A549 treated with DMSO at 1 μM for 4 hours (cell line): ENCODE results near the gene TP73. TPM values are rescaled to one million over a fixed set of nuclear protein-coding genes. Genes with fewer than 3 reads are reported as not detected.

Experiments used
- total RNA-seq: library from RNA; stranded (reverse); fragments of 200-300 nt; extraction: Qiagen RNA extraction; gene quantifications from 5 replicates; pipeline ENCODE4 v1.2.3, GENCODE V29; 2022; ENCODE audit warnings: low read depth

Gene TP73
- total RNA-seq, result 0.37 to 0.63 TPM (median 0.58 TPM) in 5 replicates

DNA sequence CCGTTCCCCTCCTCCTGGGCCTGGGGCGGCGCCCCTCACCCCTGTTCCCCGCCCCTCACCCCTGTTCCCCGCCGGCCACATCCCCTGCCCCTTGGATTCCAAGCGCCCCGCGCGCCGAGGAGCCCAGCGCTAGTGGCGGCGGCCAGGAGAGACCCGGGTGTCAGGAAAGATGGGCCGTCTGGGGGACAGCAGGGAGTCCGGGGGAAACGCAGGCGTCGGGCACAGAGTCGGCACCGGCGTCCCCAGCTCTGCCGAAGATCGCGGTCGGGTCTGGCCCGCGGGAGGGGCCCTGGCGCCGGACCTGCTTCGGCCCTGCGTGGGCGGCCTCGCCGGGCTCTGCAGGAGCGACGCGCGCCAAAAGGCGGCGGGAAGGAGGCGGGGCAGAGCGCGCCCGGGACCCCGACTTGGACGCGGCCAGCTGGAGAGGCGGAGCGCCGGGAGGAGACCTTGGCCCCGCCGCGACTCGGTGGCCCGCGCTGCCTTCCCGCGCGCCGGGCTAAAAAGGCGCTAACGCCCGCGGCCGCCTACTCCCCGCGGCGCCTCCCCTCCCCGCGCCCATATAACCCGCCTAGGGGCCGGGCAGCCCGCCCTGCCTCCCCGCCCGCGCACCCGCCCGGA is at the start of gene TP73:
TP73 (plus strand) TSS at position 587 of the 618 bp plus-strand sequence. CDS start 29,850 bp downstream, outside the sequence.

DNA sequence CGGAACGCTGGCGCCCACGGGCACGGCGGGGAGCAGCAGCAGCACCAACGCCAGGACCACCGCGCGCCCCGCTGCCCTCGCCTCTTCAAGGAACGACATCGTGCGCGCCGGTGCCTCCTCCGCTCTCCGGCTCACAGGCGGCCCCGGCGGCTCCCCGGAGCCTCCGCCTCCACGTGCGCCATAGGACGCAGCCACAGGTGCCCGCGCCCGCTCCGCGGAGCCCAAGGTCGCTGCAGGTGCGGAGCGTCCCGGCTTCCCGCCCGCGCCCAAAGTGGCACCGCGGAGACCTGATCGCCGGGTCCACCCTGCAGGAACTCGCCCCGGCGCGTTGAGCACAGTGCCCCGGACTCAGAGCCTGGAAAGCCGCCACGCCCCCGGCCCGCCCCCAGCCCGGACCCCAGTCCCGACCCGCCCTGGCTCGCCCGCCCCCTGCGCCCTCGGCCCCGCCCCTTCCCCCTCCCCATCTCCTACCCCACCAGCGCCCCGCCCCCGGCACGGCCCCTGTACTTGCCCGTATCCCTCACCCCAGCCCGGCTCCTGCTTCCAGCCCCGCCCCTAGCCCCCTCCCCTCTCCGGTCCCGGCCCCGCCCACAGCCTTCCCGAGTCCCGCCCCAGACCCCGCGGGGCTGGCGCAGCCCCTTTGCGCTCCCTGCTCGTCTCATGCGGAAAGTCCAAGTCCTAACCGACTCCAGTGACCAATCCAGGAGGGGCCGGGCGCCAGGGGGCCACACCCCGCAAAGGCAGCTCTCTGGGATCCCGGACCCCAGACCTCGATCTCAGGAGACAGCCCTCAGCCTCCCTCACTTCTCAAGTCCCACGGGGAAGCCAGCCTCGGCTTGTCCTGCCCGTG is 40.9 kb upstream of the TP73 start, which contains the start of gene MEGF6:
MEGF6 (minus strand) TSS at position 339 of the 850 bp plus-strand sequence; CDS start at position 99, 240 bp downstream.

DNA sequence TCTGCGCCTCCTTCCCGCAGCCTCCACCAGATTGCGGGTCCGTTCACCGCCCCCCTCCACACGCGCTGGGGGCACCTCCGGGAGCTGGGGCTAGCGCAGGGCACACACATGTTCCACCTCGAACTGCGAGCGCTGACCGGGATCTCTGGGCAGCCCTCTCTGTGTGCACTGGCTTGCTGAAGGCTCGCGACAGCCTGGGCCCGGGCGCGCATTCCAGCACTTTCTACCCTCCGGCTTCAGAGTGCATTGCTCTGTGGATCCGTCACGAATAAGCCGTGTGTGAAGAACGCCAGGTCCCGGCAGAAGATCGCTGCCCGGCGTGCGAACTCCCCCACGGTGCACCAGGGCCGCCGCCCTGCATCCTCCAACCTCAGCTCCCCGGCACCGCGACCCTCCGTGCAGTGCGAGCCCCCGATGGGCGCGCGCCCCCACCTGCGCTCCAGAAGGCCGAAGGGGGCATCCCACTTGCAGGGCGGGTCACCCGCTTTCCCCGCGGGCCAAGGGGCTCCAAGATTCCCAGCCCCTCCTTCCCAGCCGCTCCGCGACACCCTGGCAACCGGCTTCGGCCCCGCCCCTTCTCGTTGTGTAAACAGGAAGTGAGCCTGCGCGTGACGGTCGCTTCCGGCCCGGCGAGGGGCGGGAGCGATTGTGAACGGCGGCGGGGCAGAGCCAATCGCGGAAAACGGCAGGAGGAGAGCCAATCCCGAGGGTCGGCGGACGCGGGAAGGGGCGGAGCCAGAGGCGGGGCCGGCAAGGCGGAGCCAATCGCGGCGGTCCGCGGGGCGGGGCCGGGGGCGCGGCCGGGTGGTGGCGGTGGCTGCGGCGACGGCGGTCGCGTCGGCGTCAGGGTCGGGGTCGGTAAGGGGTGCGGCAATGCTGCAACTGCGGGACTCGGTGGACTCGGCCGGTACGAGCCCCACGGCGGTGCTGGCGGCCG is 27.8 kb upstream of the TP73 start, which contains the start of gene TPRG1L:
TPRG1L (plus strand) TSS at position 816 of the 937 bp plus-strand sequence; CDS start at position 874, 58 bp downstream.

DNA sequence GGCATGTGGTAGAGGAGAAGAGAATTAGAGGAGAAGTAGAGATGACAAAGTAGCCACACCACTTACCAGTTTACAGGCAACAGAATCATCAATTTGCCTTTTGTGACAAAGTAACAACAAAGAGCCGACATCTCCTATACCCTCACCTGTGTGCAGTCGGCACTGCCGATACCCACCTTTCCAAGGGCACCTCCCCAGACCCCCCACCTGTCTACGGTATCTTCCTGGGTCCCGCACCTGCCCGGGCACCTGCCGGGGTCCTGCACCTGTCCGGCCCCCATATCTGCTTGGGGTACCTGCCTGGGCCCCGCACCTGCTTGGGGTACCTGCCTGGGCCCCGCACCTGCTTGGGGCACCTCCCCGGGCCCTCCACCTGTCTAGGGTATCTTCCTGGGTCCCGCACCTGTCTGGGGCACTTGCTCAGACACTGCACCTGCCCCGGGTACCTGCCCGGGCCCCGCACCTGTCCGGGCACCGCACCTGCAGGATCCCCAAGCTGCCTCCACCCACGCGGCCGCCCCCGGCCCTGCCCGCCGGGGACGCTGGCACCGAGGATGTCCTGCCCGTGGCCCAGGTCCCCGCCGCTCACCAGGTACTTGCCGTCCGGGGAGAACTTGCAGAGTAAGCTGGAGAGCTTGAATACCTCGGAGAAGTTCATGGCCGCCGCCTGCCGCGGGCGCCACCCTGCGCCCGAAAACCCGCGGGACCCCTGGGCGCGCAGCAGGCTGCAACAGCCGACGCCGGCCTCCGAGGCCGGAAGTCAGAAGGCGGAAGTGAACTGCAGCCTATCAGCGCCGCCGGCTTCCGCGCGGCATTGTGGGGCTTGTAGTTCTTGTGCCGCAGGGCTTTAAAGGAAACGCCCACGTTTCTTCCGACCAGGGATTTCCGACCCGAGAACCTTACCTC is 2.7 kb upstream of the TP73 start, which contains the start of gene WRAP73:
WRAP73 (minus strand) TSS at position 762 of the 906 bp plus-strand sequence; CDS start at position 658, 104 bp downstream.

DNA sequence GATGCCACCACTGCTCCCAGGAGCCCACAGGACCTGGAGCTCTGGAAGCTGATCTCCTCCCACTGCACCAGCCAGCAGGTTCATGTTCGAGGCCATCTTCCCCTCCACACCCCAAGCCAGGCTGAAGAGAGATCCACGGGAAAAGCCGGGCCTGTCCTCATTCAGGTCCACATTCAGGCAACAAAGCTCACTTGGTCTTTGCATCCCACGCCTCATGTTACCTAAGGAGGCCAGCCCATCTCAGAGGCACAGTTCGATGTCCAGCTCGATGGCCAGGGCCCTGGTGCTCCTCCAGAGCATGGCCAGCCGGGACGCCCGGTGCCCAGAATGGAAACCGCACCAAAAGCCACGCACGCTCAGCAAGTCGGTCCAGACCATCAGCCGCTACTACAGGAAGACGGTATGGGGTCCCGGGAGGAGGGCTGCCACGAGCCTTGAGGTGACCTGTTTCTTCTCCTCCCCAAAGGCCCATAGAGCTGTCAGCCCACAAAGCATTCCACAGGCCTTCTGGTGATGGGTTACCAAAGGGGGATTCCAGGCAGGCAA is 100.2 kb downstream of the TP73 start, which contains the start of gene CCDC27:
CCDC27 (plus strand) TSS at position 51 of the 546 bp plus-strand sequence; CDS start at position 83, 32 bp downstream.

DNA sequence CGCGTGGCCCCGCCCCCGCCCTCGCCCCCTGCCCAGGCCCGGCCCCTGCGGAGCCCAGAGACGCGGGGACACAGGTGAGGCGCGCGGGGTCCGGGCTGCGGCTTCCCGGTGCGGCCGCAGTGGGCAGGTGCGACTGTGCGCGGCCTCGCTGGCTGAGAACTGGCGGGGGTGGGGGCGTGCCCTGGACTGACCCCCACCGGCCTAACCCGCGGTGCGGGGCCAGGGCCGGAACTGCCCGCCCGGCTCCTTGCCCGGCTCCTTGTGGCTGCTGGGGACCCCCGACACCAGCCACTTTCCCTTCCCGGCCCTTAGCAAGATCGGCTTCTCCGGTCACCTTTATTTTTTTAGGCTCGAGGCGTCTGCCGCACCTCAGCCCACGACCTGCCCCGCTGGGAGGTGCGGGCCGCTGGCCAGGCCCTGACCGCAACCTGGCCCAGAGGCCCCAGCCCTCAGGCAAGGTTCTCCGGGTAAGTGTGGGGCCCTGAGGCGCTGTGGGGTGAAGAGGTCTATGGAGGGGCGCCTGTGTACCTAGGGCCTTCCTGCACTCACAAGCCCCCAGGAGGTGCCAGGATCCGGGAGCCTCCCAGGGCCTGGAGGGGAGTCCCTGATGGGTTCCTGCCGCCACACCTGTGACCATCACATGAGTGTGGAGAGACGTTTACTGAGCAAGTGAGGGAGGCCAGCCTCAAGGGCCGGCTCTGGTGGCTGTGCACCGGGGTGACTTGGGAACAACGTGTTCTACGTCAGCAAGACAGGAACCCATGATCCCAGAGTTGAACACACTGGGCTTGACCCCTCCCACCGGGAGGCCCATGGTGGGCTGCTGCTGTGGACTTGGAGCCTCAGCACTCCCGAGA is 120.6 kb downstream of the TP73 start, which contains the start of gene SMIM1:
SMIM1 (plus strand) TSS at position 35 of the 857 bp plus-strand sequence. CDS start 2,625 bp downstream, outside the sequence.

Other genes with a start within 250 kb of the TP73 start
- gene ARHGEF16, start 197.9 kb upstream of the TP73 start, total RNA-seq, result 3.5 to 5.8 TPM (median 5.1 TPM) in 5 replicates
- 10.3 to 14.1 TPM (median 13.1 TPM) in 5 replicates for gene MEGF6, start 41.0 kb upstream of the TP73 start, total RNA-seq
- 23.9 to 27.8 TPM (median 26.6 TPM) in 5 replicates for gene TPRG1L, start 27.5 kb upstream of the TP73 start, total RNA-seq
- gene WRAP73, start 2.4 kb upstream of the TP73 start, total RNA-seq, result 14.2 to 21.5 TPM (median 19.2 TPM) in 5 replicates
- not detected in 5 replicates for gene CCDC27, start 99.9 kb downstream of the TP73 start, total RNA-seq
- 0.74 to 2.5 TPM (median 1.1 TPM) in 5 replicates for gene SMIM1, start 120.2 kb downstream of the TP73 start, total RNA-seq
- gene LRRC47, start 144.0 kb downstream of the TP73 start, total RNA-seq, result 28.6 to 36.7 TPM (median 35.9 TPM) in 5 replicates
- 11.8 to 21.4 TPM (median 18.3 TPM) in 5 replicates for gene CEP104, start 204.7 kb downstream of the TP73 start, total RNA-seq
- 3.0 to 4.3 TPM (median 3.7 TPM) in 5 replicates for gene DFFB, start 205.0 kb downstream of the TP73 start, total RNA-seq
- gene C1orf174, start 247.8 kb downstream of the TP73 start, total RNA-seq, result 20.1 to 26.9 TPM (median 26.3 TPM) in 5 replicates